Sciatic nerve (tissue), 2 donors: ENCODE measurements around the gene C7orf25. TPM values are rescaled to one million over a fixed set of nuclear protein-coding genes. Genes with fewer than 3 reads are reported as not detected.
"Not testable (repeated sequence)": the region's sequence is repeated elsewhere in the genome, so short reads cannot be mapped to it uniquely, and the experiment has no call there.

Experiments used
- ATAC-seq: fragments of 200-7000 bp; cut with Tn5 transposase; one replicate; pipeline ENCODE4 v1.9.1; 2020; ENCODE audit warnings: mild to moderate bottlenecking, moderate library complexity
- DNase-seq: peaks from one replicate; pipeline ENCODE4 v3.0.0-alpha.2; 2020; ENCODE audit warnings: low spot score
- intact Hi-C: fragments of 100-400 bp; cut with DNase I; formaldehyde crosslinking; loops from one replicate; pipeline ENCODE4 v1.14.2; 2022
- total RNA-seq: library from RNA; stranded (reverse); fragmentation: NEBNext Ultra II Directional; extraction: Animal tissue kit (Norgen Biotek cat#: 25700); gene quantifications from one replicate; pipeline ENCODE4 v1.2.1, GENCODE V29; 2021
- donor health status: DM: no; HTN: no; CAD: no.
- donor health status: DM: no; HTN: no; CAD: no.

The C7orf25 gene
- total RNA-seq, 1 donor from 2014 or later = 10.1 TPM

GRCh38 chr7:42886129-42886528 is 25.7 kb downstream of the C7orf25 start:
- DNase-seq = no peak
- ATAC-seq = no peak
- intact Hi-C loops = no loop called here

- DNase-seq, ATAC-seq, intact Hi-C loops: not testable (repeated sequence)
Observed at GRCh38 chr7:42885183-42885582, 26.7 kb downstream of the C7orf25 start.

GRCh38 chr7:42883950-42884349 is 27.9 kb downstream of the C7orf25 start:
- DNase-seq (no peak), ATAC-seq (no peak)
- intact Hi-C loops = no loop called here

- no peak for ATAC-seq
- DNase-seq = no peak
- intact Hi-C loops = no loop called here
Observed at GRCh38 chr7:42880392-42880791, 31.5 kb downstream of the C7orf25 start.

- intact Hi-C loops = no loop called here
- DNase-seq (no peak), ATAC-seq (no peak)
Observed at GRCh38 chr7:42878303-42878702, 33.6 kb downstream of the C7orf25 start.

GRCh38 chr7:42877862-42878261 is 34.0 kb downstream of the C7orf25 start:
- no peak for ATAC-seq
- intact Hi-C loops = no loop called here

GRCh38 chr7:42876182-42877068 is 35.4 kb downstream of the C7orf25 start:
- intact Hi-C loops = no loop called here
- DNase-seq = peak; percentile 74
- peak; percentile 65 for ATAC-seq

More at GRCh38 chr7:42877862-42878261, 34.0 kb downstream of the C7orf25 start:
- DNase-seq = no peak

- intact Hi-C loops = no loop called here
- DNase-seq = no peak
- no peak for ATAC-seq
Observed at GRCh38 chr7:42869131-42870020, 42.5 kb downstream of the C7orf25 start.

- intact Hi-C loops = no loop called here
- ATAC-seq (no peak), DNase-seq (no peak)
Observed at GRCh38 chr7:42868480-42868879, 43.4 kb downstream of the C7orf25 start.

Other genes with a start within 250 kb of the C7orf25 start
- 48.4 TPM for gene PSMA2, start 20.1 kb upstream of the C7orf25 start, total RNA-seq
- gene MRPL32, start 20.3 kb upstream of the C7orf25 start, total RNA-seq = 45.3 TPM
- gene HECW1, start 200.6 kb upstream of the C7orf25 start, total RNA-seq = 4.8 TPM